HG02870 (cell line): ENCODE data around the gene ADAM29.
"Not testable (repeated sequence)": the region's sequence is repeated elsewhere in the genome, so short reads cannot be mapped to it uniquely, and the experiment has no call there.

Source experiments
- ATAC-seq: cut with Tn5 transposase; IDR thresholded peaks from one replicate; pipeline ENCODE4 v1.9.1; 2021; ENCODE audit warnings: mild to moderate bottlenecking, moderate library complexity; ENCODE audit not compliant: unreplicated experiment

ADAM29 gene

GRCh38 chr4:174918058-174918457, at the start of gene ADAM29:
Gene ADAM29 (plus strand): TSS chr4:174918358. CDS start chr4:174975526, 57,168 bp downstream.
- no peak for ATAC-seq

GRCh38 chr4:174869339-174869738, 48.8 kb upstream of the ADAM29 start:
- ATAC-seq: no peak

GRCh38 chr4:174870311-174870710, 47.8 kb upstream of the ADAM29 start:
- no peak for ATAC-seq

DNA sequence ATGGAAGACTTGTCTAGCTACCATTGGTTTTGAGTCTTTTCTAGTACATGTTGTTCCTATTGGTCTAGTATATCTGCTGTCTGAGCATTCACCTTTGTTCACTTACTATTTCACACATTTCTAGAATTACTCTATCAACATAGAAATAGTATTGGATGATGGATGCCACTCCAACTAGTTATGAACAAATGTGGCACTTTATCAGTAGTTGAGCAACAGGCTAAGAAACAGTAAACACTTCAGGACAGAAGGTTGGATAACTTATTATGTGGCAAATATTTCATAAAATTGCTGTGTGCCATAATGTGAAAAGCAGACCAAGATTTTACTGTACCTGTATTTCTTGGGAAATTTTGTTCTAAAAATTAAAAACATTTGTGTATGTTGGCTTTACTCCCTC, 46.8 kb upstream of the ADAM29 start:
- no peak for ATAC-seq

DNA sequence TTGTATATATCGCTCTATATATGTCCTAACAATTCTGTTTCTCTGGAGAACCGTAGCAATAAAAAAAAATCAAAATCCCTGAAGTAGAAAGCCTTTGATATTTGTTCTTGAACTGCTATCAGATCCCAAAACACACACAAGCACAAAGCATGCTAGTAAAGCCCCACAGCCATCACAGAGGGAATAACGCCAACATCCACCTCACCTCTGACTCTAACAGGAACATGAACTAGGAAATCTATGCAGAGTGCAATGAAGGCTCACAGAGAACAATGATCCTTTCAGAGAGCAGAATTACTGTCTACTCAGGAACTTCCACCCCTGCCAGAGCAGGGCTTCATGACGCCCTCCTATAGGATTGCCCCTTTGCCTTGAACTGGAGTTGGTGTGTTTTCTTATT, 45.0 kb upstream of the ADAM29 start:
- ATAC-seq: not testable (repeated sequence)

GRCh38 chr4:174873931-174874330, 44.2 kb upstream of the ADAM29 start:
- no peak for ATAC-seq

DNA sequence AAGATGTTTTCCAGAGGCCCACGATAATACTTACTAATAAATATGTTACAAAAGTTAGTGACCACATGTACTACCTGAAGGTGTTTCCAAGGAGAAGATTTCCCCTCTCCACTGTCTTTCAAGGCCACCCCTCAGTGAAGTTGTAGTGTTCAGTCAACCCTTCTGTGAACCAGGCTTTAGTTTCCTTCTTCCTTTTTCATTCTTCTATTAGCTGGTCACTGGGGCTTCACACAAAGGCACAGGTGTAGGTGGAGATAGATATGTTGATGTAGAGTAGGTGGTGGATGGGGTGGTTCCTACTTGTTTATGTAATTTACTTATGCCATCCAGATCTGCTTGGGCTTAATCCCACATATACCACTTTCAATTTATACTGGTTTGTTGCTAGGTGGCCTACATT, 43.3 kb upstream of the ADAM29 start:
- no peak for ATAC-seq

DNA sequence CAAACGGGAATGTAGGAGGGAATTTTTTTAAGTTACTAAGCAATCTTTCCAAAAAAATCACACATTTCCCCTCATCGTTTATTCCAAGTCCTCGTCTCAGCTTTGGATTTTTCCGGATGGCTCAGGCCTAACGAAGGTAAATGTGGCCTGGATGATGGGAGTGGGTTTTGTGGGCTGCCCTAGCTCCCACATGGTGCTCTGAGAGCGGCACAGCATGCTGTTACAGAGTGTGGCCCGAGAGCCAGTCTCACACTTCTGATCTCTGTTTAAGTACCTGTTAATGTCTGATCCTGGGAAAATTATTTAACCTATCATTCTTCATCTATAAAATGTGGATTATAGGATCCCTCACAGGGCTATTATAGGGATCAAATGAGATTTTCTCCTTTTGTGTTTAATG, 38.2 kb upstream of the ADAM29 start:
- ATAC-seq: no peak

- ATAC-seq: no peak
Observed at GRCh38 chr4:174882317-174882992, 35.7 kb upstream of the ADAM29 start.

DNA sequence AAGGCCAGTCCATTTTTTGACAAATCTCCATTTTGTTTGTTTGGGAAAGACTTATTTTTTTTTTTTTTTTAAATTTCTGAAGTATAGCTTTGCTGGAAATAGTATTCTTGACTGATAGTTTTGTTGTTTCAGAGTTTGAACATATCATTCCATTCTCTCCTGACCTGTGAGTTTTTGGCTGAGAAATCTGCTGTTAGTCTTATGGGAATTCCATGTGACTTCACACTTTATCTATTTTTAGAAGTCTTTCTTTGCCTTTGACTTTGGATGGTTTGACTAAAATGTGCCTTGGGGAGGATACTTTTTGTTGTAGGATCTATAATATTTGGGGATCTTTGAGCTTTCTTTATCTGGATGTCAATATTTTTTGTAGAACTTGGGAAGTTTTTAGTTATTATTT, 10.7 kb upstream of the ADAM29 start:
- ATAC-seq: no peak

DNA sequence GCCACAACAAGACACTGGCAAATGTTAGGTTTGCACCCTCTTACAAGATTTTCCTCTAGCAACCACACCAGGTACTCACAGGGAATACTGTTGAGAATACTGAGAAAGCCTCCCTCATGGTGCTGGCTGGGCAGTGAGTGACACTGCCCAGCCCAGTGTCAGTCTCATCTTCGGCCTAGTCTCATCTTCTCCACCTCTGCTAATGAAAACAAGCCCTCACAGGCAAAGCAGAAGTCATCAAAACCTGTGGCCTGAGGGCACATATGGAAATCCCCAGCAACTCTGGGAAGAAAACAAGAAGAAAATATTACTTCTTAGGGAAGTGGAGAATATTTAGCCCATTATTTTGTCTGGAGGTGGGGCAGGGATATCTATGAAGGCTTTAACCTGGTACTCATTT, 7.9 kb upstream of the ADAM29 start:
- ATAC-seq: no peak

DNA sequence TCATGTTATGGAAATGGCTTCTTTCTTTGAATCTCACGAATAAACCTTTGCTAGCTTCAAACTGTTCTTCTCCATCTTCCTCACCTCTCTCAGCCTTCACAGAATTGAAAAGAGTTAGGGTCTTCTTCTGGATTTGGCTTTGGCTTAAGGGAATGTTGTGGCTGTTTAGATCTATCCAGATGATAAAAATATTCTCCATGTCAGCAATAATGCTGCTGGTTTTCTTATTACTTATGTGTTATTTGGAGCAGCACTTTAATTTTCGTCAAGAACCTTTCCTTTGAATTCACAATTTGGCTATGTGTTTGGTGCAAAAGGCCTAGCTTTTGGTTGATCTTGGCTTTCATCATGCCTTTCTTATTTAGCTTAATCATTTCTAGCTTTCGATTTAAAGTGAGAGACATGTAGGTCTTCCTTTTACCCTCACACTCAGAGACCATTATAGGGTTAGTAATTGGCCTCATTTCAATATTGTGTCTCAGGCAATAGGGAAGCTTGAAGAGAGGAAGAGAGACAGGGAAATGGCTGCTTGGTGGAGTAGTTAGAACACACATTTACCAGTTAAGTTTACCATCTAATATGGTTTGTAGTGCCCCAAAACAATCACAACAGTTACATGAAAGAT, 5.1 kb upstream of the ADAM29 start:
- ATAC-seq: no peak

- no peak for ATAC-seq
Observed at GRCh38 chr4:174919886-174920423, 1.8 kb downstream of the ADAM29 start.

- no peak for ATAC-seq
Observed at GRCh38 chr4:174926958-174927357, 8.8 kb downstream of the ADAM29 start.

DNA sequence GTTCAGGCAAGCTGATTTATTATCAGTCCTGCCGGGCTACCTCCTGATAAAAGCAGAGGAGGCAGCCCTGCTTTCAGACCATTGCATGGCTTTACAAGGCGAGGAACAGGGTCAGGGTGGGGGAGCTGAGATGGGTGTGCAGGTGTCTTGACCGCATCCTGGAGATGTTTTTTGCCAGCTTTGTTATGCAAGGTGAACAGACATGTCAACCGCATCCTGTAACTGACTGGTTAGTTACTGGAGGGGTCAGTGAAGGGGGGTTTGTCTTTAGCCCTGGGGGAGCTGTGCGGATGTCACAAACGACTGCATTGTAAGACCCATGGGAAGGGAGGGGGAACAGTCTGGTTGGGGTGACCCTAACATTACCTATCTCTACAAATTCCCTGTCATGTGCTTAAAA, 10.0 kb downstream of the ADAM29 start:
- no peak for ATAC-seq

DNA sequence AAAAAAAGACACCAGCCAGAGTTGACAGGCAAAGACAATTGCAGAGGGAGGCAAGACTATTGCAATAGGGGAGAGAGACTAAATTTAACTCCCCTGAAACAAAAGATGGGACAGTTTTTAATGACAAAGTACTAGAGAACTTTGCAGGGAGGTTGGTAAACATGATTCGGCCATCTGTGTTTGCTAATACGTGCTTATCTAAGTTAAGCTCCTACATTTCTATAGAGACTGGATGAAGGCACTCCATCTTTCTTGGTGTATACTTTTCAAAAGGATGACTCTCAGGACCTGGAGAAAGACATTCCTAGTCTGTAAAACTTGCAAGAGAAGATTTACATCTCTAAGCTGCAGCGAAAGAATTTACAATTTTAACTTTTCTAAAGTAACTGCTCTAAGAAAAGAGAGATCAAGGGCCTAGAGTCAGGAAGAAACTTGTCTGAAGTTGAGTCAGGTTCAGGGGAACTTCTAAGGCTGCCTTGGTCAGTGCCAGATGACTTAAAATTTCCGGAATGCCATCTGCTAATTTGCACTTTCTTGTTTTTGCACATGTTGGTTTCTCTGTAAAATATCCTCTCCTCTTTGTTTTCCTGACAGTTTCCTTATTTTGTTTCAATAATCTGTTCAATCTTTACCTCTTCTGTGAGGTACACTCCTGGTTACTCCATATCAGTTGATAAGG, 10.6 kb downstream of the ADAM29 start:
- ATAC-seq: no peak

DNA sequence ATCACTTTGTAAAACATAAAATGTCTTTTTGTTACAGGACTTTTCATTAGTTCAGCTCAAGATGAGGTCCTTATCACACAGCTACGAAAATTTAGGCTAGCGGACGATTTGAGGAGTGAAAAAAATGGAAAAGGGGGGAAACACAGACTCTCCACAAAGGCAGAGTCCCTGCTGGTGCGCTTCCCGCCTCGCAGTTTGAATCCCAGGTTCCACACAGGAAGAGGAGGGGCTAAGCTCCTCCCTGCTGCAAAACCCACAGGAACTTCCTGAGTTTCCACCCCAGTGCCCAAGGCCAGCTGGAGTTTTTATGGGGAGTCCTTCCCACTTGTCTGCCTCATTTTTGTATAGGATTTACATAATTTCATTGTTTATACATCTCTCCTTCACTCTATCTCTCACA, 11.2 kb downstream of the ADAM29 start:
- ATAC-seq: no peak

- ATAC-seq: no peak
Observed at GRCh38 chr4:174930895-174931294, 12.7 kb downstream of the ADAM29 start.

DNA sequence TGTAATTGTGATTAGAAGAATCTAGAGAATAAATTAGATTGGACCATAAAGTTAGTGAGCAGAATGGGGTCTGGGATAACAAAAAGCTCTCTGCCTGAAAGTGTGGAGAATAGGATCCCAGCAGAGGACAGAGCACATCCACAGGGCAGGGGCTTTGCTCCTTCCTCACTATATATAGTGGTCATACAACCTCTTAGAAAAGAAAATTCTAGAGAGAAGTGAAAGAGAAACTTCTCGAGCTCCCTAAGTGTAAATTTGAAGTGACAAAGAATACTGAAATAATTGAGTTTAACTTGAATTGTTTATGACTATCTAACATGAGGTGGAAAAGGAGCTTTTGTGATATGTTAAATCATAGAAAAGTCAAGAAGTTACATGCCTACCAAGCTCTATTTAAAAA, 14.9 kb downstream of the ADAM29 start:
- no peak for ATAC-seq

GRCh38 chr4:174934360-174934759, 16.2 kb downstream of the ADAM29 start:
- ATAC-seq: no peak

DNA sequence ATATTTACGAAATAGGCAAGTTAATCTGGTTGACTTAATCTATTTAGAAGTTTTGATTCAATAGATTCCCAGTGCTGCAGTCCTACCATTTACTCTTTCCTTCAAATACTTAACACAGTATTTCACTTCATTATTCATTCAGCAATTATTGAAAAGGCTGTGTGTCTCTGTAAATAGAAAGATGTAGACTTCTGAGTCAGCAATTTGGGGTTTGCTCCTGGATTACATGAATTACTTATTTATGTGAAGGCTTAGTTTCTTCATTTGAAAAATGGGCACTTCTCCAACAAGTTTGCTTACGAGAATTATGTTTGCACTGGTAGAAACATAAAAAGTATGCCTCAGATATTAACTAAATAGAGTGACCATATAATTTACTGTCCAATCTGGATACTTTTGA, 17.4 kb downstream of the ADAM29 start:
- no peak for ATAC-seq

GRCh38 chr4:174940002-174940401, 21.8 kb downstream of the ADAM29 start:
- no peak for ATAC-seq
